GM18526 (cell line): ENCODE results near the gene AUTS2.

Experiments used
- POLR2A ChIP-seq: IDR thresholded peaks from 3 replicates; pipeline ENCODE4 v1.6.1; 2011; ENCODE audit not compliant: insufficient read length; ENCODE audit errors: extremely low read depth

The AUTS2 gene

DNA sequence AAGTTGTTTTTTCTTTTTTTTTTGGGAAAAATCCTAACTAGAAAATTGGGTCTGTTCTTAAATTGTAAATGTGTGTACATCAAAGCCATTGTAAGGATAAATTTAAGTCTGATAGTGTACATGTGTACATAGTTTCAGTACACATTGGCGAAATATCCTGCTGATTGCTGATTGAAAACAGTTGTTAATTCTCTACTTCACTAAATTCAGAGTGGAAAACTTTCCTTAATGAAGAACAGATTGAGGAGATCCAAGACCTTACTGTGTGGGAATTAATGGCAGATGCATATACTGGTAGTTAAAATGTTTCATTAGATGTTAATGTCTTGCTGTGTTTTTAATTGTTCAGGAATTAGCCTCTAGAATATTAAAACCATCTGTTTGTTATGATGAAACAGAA lies 506.0 kb downstream of the AUTS2 start:
- TF ChIP-seq POLR2A: no peak

- TF ChIP-seq POLR2A: no peak
Measured at GRCh38 chr7:70113078-70113477, 514.8 kb downstream of the AUTS2 start.

DNA sequence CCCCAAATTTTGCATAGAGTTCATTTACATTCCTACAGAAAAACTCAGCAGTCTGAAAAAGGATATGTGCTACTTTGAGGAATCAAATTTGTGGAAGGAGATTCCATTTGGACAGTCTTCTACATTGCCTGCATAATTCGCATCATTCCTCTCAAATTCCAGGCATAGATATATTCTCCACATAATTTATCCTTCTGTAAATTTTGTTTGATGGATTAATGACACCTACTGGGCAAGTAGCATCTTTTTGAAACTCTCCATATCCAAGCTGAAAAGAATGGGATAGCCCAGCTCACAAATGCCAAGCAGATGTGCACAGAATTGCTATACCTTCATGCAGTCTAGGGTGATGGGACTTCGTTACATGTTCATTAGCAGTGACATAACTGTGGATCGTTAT lies 515.3 kb downstream of the AUTS2 start:
- TF ChIP-seq POLR2A: no peak

DNA sequence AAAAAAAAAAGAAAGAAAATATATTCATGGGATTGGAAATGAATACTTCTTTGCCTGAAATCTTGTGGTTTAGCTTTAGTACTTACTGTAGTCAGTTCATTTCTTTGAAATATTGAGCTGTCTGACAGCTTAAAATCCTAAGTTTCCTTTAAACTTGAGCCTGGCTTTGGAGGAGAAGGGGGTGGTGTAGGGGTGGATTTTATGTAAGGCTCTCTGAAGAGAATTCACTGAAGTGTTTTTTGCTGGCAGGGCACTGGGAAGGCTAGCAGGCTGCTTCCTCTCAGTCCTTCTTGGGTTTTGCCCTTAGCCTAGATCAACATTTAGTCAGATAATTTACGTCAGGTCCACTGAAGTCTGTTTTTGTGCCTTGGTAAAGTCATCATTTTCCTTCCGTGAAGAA lies 516.5 kb downstream of the AUTS2 start:
- no peak for TF ChIP-seq POLR2A

DNA sequence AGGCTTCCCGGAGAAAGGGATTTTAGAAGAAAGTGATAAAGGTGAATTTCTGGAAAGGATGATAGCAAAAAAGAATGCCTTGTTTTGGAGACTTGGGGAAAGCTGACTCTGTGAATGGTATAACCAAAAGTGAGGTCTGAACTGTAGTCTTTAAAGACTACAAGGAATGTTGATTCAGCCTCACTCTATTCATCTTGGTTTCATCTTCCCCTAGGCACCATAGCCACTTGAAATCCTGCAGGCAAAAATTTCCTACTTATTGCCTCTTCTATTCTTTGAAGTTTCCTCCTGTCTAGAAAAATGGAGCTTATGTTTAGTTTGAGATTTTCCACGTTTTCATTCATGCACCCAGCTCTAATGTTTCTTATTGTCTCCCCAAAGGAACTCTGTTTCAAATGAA lies 518.0 kb downstream of the AUTS2 start:
- TF ChIP-seq POLR2A: no peak

DNA sequence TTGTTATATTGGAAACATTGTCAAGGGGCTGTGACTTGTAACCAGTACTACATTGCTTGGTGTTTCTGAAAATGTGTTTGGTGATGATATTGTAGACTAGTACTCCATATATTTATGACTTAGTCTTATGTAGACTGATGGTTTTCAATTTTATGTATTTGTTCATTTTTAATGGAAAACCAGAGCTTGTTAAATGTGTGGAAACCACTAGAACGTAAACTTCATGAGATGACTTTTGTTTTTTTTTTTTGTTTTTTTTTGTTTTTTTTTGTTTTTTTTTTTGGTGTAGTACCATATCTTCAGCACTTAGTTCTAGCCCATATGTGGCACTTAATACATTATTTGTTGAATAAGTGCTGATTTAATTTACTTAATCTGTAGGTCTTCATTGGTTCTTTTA lies 518.6 kb downstream of the AUTS2 start:
- TF ChIP-seq POLR2A: no peak

DNA sequence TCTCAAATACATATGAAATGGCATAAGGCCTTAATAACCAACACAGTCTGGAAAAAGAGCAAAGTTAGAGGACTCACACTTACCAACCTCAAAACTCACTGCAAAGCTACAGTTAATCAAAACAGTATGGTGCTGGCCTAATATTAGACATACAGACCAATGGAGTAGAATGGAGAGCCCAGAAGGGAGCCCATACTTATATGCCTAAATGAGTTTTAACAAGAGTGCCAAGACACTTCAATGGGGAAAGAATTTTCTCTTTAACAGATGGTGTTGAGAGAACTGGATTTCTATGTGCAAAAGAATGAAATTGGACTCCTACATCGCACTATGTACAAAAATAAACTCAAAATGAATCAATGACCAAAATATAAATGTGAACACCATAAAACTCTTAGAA lies 522.6 kb downstream of the AUTS2 start:
- no peak for TF ChIP-seq POLR2A

- no peak for TF ChIP-seq POLR2A
Measured at GRCh38 chr7:70131817-70132216, 533.5 kb downstream of the AUTS2 start.

DNA sequence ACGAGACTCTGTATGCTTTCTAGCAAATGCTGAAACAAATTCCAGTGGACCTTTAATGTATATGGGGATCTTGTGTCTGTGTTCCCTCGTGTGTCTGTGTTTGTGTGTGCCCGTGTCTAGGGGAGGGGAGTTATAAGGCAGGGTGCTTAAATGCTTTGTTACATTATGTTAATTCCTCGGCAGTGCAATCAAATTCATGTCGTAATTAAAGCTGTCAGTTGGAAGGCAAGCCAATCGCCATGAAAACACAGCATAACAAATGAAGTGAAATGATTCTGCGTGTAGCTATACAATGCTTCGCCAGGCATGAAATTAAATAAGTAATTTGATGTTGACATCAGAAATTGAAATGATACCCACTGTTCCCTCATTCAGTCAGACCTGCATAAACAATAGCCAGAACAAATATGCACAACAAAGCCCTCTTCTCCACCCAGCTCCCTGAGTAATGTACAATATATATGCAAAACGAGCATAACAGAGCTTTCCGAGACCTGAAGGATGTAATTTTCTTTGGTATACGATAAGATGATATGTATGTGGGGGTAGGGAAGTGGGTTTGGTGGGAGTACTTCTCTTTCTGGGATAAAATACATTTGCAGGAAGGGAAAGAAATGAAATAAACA lies 534.1 kb downstream of the AUTS2 start:
- TF ChIP-seq POLR2A: no peak

GRCh38 chr7:70132852-70133690 lies 534.8 kb downstream of the AUTS2 start:
- TF ChIP-seq POLR2A: no peak

DNA sequence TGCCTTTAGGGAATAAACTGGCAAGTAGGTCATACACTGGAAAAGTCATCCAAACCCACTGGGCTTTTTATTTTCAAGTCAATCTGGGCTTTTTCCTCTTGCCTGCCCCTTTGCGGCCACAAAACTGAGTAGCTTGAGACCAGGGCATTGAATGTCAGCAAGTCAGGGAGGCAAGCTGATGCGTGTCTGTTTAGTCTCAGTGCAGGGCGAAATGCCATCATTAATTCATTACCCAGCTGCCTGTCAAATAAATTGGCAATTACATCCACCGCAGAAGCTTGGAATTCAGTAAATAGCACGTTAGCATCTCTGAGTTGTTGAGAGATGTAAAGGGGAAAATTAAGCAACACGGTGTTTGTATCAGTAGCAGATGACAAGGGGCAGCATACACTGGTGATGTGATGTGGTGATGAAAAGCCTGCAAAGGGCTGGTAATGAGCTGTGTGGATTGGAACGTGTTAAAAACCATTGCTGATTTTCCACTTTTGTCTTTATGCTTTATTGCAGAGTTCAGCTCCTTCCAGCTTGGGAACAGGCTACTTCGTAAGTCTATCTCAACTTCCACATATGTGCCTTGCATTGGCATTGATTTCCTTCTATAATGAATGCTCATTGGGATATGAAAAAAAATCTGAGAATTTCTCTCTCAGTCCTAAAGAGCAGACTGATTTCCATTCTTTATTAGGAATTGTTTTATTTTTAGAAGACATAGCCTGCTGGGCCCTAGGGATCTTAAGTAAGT lies 535.9 kb downstream of the AUTS2 start:
- no peak for TF ChIP-seq POLR2A

GRCh38 chr7:70135656-70136055 lies 537.4 kb downstream of the AUTS2 start:
- no peak for TF ChIP-seq POLR2A

DNA sequence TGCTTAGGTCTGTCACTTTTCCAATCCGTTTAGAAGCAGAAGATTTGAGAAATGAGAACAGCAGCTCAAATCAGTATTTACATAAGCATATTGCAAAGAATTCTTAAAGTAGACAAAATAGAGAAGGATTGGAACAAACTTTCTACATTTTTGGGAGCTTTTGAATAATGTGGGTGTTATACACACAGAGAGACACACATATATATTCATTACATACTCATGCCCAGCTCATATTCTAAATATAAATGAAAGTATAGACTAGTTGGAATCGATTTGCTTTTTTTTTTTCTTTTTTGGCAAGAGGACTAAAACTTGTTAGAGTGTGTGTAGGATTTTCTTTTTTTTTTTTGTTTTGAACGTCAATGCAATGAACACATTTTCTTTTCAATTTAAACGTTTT lies 538.9 kb downstream of the AUTS2 start:
- TF ChIP-seq POLR2A: no peak

- TF ChIP-seq POLR2A: no peak
Measured at GRCh38 chr7:70142247-70142932, 544.1 kb downstream of the AUTS2 start.
